ENCODE data around the gene SFMBT2.

DNA sequence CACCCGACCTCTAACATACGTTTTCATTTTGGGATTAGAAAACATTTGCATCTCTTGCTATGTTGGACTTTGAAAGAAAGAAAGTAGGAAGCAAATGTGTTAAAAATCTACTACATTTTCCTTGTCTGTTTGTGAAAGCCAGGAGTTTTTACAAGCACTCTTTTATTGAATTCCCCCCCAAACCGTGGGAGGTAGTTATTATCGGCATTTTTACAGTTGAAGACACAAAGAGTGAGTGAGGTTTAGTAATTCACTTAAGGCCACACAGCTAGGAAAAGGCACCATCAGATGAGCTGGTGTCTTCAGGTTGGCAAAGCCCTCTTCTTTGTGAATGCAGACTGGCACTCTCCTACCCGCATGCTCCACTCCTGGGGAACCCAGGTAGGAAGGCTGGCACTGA lies 23.5 kb upstream of the SFMBT2 start:
- no peak for TF ChIP-seq POLR2A (IDR thresholded peaks at IDR 0.05)
- TF ChIP-seq, protein P1, sequence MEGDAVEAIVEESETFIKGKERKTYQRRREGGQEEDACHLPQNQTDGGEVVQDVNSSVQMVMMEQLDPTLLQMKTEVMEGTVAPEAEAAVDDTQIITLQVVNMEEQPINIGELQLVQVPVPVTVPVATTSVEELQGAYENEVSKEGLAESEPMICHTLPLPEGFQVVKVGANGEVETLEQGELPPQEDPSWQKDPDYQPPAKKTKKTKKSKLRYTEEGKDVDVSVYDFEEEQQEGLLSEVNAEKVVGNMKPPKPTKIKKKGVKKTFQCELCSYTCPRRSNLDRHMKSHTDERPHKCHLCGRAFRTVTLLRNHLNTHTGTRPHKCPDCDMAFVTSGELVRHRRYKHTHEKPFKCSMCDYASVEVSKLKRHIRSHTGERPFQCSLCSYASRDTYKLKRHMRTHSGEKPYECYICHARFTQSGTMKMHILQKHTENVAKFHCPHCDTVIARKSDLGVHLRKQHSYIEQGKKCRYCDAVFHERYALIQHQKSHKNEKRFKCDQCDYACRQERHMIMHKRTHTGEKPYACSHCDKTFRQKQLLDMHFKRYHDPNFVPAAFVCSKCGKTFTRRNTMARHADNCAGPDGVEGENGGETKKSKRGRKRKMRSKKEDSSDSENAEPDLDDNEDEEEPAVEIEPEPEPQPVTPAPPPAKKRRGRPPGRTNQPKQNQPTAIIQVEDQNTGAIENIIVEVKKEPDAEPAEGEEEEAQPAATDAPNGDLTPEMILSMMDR (IDR thresholded peaks at IDR 0.05): no peak

Measured in body of pancreas (tissue), 4 donors.